IPS DF 4.7 (cell line): Measurements from ENCODE around the gene SAMM50.

Experiments
- DNase-seq: peaks from one replicate; pipeline ENCODE4 v3.0.0-alpha.2; 2013; ENCODE audit warnings: low spot score; ENCODE audit errors: extremely low read depth

The SAMM50 gene

DNA sequence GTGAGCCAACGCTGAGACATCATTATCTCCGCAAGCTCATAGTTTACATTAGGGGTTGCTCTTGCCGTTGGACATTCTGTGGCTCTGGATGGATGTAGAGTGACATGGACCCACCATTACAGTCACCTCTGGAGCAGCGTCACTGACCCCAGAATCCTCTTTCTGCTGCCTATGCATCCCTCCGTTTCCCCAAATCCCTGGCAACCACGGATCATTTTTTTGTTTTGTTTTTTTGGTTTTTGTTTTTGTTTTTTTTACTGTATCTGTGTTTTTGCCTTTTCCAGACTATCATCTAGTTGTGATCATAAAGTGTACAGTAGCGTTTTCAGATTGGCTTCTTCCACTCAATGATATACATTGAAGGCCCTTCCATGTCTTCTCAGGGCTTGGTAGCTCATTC, 72.8 kb downstream of the SAMM50 start:
- DNase-seq = no peak

DNA sequence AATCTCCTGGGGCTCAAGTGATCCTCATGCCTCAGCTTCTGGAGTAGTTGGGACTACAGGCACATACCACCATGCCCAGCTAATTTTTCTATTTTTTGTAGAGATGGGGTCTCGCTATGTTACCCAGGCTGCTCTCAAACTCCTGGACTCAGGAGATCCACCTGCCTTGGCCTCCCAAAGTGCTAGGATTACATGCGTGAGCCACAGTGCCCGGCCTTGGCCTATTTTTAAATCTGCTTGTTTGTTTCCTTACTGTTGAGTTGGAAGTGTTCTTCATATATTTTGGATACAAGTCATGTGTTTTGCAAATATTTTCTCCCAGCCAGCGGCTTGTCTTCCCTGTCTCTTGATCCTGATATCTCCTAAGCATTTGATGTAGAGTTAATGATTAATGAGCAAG, 73.8 kb downstream of the SAMM50 start:
- DNase-seq = no peak

DNA sequence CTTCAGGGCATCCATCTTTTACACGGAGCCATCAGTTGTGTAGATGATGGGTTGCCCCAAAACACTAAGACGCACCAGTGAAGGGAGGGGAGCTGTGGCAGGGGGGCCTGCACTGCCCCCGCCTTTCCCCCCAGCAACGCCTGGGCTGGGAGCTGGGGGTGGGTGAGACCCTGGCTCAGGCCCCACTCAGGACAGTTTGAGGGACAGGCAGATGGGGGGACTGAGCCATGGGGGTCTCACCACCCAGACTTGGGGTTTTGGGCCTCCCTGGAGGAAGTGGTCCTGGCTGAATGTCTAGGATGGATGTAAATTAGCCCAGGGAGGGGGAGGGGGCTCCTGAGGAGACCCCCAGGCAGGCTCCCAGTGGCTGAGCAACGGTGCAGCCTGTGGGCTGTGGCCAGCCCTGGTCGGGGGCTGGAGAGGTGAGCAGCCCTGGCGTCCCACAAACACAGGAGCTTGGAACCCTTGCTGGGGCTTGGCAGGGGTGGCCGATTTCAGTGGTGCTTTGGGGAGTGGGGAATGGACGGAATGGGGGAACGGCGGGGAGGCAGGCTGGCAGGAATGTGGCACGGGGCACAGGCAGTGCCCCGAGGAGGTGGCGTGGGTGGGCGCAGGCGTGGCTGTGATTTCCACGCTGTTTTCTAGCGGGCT, 74.9 kb downstream of the SAMM50 start:
- no peak for DNase-seq

DNA sequence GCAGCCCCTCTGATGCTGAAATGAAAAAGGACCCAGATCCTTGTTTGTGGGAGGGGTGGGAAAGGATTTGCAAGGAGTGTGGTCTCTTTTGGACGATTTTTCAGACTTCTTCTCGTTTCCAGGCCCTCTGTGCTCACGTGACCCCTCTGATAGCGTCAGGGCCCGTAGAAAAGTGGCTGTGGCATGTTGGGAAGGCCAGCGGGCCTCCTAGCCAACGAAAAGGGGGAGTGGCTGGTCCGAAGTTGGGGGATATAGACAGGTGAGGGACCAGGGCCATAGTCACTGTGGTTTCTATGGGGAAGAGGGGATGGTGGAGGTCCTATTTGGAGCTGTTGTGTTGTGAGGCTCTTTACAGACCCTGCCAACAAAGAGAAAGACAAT, 75.5 kb downstream of the SAMM50 start:
- no peak for DNase-seq

DNA sequence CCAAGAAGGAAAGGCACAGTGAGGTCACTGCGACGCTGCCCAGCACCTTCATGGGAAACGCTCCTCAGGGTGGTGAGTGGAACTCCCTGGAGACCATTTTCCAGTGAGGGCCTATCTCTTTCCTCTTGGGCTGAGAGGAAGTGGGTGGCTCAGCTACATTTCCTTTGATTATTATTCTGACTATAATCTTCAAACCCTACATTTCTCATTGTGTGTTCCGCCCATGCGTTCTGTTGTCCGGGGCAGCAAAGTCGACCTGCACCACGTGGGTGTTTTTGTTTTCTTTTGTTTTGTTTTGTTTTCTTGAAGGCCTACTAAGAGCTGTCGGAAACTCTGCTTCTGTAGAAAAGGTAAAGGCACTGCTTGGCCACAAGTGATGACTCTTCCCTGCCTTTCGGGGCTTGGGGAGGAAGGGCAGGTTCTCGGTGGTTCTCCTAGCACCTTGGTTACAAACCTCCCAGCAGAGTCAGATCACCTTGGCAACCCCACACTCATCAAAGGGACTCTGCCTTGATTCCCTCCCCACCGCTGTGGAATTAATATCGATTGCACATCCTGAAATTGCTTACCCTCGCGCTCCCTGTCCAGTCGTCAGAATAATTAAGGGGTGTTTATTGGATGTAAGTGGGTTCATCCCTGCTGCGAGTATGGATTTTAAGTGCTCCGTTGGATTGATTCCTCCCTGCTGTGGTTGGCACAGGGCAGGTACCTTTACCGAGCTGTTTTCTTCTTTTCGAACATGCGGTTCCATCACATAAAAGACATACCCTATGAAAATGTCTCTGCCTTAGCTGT, 76.1 kb downstream of the SAMM50 start:
- DNase-seq = no peak

DNA sequence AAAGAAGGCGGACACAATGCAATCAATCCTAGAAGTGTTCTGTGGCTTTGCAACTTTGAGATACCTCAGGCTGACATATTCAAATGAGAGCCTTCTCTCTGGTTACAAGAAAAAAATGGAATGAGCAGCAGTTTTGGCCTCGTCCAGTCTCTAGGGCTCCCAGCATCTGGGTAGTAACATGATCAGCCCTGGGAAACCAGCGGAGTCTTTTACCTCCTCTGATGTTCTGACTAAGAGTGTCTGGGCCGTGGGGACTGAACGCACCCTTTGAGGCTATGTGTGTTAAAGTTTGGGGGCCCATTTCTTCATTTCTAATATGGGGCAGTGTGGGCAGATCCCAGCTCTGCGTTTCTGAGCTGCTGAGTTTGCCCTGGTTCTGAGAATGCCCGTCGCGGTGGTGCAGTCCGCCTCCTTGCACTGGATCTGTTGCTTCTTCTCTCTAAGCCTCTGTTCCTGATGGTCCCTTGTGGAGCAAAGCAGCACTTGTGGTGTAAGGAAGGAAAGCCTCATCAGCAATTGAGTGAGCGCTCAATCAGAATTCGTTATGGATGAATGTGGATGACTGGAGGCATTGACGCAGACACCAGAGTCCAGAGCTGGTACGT, 77.0 kb downstream of the SAMM50 start:
- DNase-seq = no peak

DNA sequence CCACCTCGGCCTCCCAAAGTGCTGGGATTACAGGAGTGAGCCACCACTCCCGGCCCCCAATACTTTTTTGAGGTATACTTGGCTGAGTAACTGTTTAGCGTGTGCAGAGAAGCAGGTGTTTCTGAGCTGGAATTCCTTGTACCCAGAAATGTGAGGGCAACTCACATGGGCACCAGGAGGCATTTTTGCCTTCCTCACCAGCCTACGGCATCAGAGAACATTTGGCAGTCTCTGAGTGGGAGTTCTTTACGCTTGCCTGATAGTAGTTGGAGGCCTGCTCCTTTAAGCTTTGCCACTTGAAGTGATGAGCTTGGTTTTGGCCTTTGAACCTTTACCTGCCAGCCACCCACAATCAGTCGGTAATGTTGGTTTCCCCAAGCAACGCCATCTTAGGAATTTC, 78.0 kb downstream of the SAMM50 start:
- no peak for DNase-seq

DNA sequence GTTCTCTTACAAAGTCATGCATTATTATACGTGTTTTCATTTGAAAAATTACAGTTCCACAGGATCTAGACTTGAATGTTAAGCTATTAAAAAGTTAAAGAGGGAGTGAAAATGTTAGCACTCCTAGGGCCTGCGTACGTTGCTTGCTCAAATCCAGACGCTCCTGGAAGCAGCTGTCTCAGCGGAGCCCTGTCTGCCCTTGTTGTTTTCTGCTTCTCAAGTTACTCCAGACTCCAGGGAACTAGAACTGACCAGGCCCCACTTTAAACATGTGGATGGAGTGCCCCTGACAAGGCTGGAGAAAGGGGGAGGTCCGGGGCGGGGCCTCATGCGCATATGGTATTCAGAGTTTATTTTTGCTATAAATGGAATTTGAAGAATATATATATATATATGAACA, 78.5 kb downstream of the SAMM50 start:
- no peak for DNase-seq

DNA sequence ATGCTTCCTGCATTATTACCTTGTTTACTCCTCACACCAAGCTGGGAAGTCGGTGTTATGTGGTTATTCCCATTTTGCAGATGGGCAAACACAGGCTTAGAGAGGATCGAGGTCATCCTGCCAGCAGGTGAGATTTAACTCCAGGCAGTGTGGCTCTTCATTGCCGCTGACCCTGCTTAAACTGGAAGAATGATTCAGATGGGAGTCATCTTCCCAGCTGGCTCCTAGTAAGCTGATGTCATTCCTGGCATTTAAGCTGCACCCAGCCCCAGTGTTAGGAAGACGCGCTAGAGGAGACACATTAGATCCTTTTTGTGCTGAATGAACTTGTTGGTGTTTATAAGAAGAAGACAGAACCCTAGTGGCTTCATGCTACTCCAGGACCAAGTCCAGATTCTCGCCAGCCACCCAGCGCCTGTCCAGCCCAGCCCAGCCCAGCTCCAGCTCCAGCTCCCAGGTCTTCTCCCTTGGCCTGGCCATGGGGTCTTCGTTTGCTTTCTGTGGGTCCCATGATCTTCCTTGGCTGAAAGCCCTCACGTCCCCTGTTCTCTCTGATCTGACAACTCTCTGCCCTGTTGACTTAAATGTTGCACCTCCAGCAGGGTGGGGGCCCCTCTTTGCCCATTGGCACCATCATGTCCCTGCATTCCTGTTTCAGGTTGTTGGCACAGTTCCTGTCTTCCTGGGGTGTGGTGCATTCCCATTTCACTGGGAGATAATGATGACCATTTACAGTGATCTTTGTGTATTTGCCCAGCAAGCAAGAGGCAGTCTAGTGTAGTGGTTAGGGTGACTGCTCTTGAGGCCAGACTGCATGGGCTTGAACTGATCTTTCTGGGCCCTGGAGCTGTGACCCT, 82.5 kb downstream of the SAMM50 start:
- DNase-seq = no peak

DNA sequence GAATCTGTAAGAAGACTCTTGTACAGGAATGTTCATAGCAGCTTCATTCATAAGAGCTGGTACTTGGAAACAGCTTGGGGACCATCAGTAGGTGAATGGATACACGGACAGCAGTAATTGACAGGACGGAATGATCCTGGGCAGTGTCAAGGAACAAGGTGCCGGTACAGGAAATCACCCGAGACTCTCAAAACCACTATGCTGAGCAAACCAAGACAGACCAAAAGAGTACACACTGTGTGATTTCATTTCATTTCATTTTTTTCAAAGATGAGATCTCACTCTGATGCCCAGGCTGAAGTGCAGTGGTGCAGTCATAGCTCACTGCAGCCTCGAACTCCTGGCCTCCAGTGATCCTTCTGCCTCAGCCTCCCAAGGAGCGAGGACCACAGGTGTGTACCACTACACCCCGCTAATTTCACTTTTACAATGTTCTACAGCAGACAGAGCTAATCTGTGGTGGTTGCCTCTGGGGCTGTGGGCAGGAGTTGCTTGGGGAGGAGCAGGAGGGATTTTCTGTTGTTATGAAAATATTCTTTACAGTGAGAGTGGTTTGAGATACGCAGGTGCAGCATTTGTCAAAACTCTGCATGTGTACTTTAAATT, 84.4 kb downstream of the SAMM50 start:
- no peak for DNase-seq

DNA sequence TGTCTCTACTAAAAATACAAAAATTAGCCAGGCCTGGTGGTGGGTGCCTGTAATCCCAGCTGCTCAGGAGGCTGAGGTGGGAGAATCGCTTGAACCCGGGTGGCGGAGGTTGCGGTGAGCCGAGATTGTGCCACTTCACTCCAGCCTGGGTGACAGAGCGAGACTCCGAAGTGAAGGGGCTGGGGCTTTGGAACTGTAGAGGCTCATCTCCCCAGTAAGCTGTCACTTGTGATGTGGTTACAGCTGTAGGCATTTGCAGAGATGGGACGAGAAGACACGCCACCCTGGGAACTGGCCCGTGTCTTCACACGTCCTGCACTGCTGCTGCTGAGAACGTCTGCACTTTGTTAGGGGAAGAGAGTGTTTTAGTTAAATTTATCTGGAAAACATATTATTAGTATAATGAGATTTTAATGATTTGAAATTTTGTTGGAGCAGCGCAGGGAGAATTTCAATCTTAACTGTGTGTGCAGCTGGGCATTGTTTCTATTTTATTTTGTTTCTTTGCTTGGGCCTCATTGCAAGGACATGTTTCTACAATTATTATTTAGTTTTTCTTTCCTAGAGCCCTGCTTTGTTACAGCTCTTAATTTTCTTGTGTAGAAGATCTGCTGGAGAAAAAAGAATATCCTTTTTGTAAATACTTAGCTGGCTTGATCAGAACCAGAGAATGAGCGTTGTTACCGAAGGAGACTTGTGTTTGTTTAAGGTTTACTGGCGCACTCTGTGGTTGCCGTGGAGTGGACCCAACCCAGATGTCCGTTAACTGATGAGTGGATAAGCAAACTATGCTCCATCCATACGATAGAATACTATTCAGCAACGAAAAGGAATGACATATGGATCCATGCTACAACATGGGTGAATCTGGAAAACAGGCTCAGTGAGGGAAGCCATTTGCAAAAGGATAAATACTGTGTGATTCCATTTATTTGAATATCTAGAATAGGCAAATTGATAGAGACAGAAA, 87.3 kb downstream of the SAMM50 start:
- DNase-seq = no peak

DNA sequence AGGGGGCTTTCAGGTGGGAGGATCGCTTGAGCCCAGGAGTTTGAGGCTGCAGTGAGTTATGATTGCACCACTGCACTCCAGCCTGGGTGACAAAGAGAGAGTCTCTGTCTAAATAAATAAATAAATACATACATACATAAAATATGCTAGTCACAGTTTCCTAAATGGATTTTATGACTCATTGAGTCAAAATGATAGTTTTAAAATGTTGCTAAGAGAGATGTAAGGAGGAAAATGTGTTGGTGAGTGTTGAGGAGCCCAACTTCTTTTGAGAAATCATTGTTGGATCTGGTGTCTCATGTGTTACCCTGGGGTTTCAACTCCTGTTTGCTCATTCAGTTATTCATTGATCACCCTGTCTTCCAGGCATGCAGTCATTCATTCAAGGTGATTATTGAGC, 89.9 kb downstream of the SAMM50 start:
- DNase-seq = no peak
